ENCODE results near the gene DLEC1.

GRCh38 chr3:38108649-38109579, 69.9 kb downstream of the DLEC1 start:
- TF ChIP-seq EZH2 (IDR thresholded peaks at IDR 0.05; ENCODE audit: borderline replicate concordance, low read length) (no peak), CTCF (conservative IDR thresholded peaks at IDR 0.05 in 1 of 2, IDR thresholded peaks at IDR 0.05 in 1 of 2; ENCODE audit: extremely low read depth in 1 of 2, insufficient read depth in 1 of 2, low read depth in 1 of 2, low read length in 2 of 2) (no peak)

All from mammary epithelial cell (primary cell).